BLaER1 (cell line): Measurements from ENCODE around the gene GTPBP1.

Experiments
- H3K27ac ChIP-seq: shearing (Covaris generic); formaldehyde crosslinking; 2 replicates; pipeline ENCODE4 v1.8.1; 2022
- H3K27me3 ChIP-seq: shearing (Covaris generic); formaldehyde crosslinking; 2 replicates; pipeline ENCODE4 v1.8.1; 2022
- H3K36me3 ChIP-seq: shearing (Covaris generic); formaldehyde crosslinking; 2 replicates; pipeline ENCODE4 v1.8.1; 2022
- H3K4me1 ChIP-seq: shearing (Covaris generic); formaldehyde crosslinking; 2 replicates; pipeline ENCODE4 v1.8.1; 2022
- H3K4me2 ChIP-seq: shearing (Covaris generic); formaldehyde crosslinking; 2 replicates; pipeline ENCODE4 v1.8.1; 2022
- H3K4me3 ChIP-seq: shearing (Covaris generic); formaldehyde crosslinking; 2 replicates; pipeline ENCODE4 v1.8.1; 2022
- H3K9ac ChIP-seq: shearing (Covaris generic); formaldehyde crosslinking; 2 replicates; pipeline ENCODE4 v1.8.1; 2022
- H3K9me3 ChIP-seq: shearing (Covaris generic); formaldehyde crosslinking; 2 replicates; pipeline ENCODE4 v1.8.1; 2022
- H4K20me1 ChIP-seq: shearing (Covaris generic); formaldehyde crosslinking; 2 replicates; pipeline ENCODE4 v1.8.1; 2022
- Cebpa-rat ChIP-seq: shearing (Covaris generic); IDR thresholded peaks from 2 replicates; pipeline ENCODE4 v1.8.1; 2022

Gene GTPBP1

GRCh38 chr22:38712486-38713207 lies 6.9 kb downstream of the GTPBP1 start:
- no peak overlapping the region for H3K4me3 ChIP-seq
- no peaks in the 10 kb centered on the region for H3K9me3 ChIP-seq
- no peak for TF ChIP-seq Cebpa-rat
- H3K4me2 ChIP-seq = no peak overlapping the region
- no peak overlapping the region for H3K27ac ChIP-seq
- H3K4me1 ChIP-seq = peaks cover 37% of the 10 kb centered on the region
- no peak overlapping the region for H3K9ac ChIP-seq
- H3K27me3 ChIP-seq = no peaks in the 10 kb centered on the region
- H4K20me1 ChIP-seq = peaks cover 100% of the 10 kb centered on the region
- H3K36me3 ChIP-seq = peaks cover 74% of the 10 kb centered on the region

- H3K27ac ChIP-seq = no peak overlapping the region
- H4K20me1 ChIP-seq = peaks cover 100% of the 10 kb centered on the region
- no peak overlapping the region for H3K9ac ChIP-seq
- TF ChIP-seq Cebpa-rat = no peak
- H3K36me3 ChIP-seq = peaks cover 86% of the 10 kb centered on the region
- H3K4me1 ChIP-seq = peaks cover 24% of the 10 kb centered on the region
- H3K4me3 ChIP-seq = no peak overlapping the region
- no peak overlapping the region for H3K4me2 ChIP-seq
- no peaks in the 10 kb centered on the region for H3K27me3 ChIP-seq
- no peaks in the 10 kb centered on the region for H3K9me3 ChIP-seq
Measured at GRCh38 chr22:38713921-38714320, 8.2 kb downstream of the GTPBP1 start.

- Histone ChIP-seq H3K27ac (no peak overlapping the region), H3K27me3 (no peaks in the 10 kb centered on the region), H3K4me1 (0 out of 2 replicates have a peak, but pooled peaks cover 13% of the 10 kb centered on the region), H3K4me2 (no peak overlapping the region), H3K9ac (no peak overlapping the region), H3K36me3 (peaks cover 88% of the 10 kb centered on the region), H3K9me3 (no peaks in the 10 kb centered on the region), H4K20me1 (peaks cover 96% of the 10 kb centered on the region), H3K4me3 (no peak overlapping the region)
- no peak for TF ChIP-seq Cebpa-rat
Measured at GRCh38 chr22:38715176-38715764, 9.5 kb downstream of the GTPBP1 start.

GRCh38 chr22:38715852-38716251 lies 10.1 kb downstream of the GTPBP1 start:
- Histone ChIP-seq H3K27ac (no peak overlapping the region), H3K9me3 (no peaks in the 10 kb centered on the region), H3K4me2 (no peak overlapping the region), H3K36me3 (peaks cover 88% of the 10 kb centered on the region), H3K9ac (no peak overlapping the region), H3K4me1 (0 out of 2 replicates have a peak, but pooled peaks cover 13% of the 10 kb centered on the region), H4K20me1 (peaks cover 91% of the 10 kb centered on the region), H3K4me3 (no peak overlapping the region), H3K27me3 (no peaks in the 10 kb centered on the region)
- no peak for TF ChIP-seq Cebpa-rat

- H3K9me3 ChIP-seq = no peaks in the 10 kb centered on the region
- no peak for TF ChIP-seq Cebpa-rat
- no peak overlapping the region for H3K9ac ChIP-seq
- H3K27me3 ChIP-seq = no peaks in the 10 kb centered on the region
- no peak overlapping the region for H3K4me2 ChIP-seq
- H3K4me3 ChIP-seq = no peak overlapping the region
- no peak overlapping the region for H3K27ac ChIP-seq
- peaks cover 89% of the 10 kb centered on the region for H3K36me3 ChIP-seq
- 0 out of 2 replicates have a peak, but pooled peaks cover 13% of the 10 kb centered on the region for H3K4me1 ChIP-seq
- peaks cover 88% of the 10 kb centered on the region for H4K20me1 ChIP-seq
Measured at GRCh38 chr22:38716271-38716670, 10.5 kb downstream of the GTPBP1 start.

- H4K20me1 ChIP-seq = peaks cover 88% of the 10 kb centered on the region
- H3K36me3 ChIP-seq = peaks cover 89% of the 10 kb centered on the region
Measured at GRCh38 chr22:38716826-38717225, 11.1 kb downstream of the GTPBP1 start.

GRCh38 chr22:38717244-38717643 lies 11.5 kb downstream of the GTPBP1 start:
- TF ChIP-seq Cebpa-rat = no peak
- H3K9ac ChIP-seq = no peak overlapping the region
- no peak overlapping the region for H3K27ac ChIP-seq
- no peaks in the 10 kb centered on the region for H3K9me3 ChIP-seq
- peaks cover 87% of the 10 kb centered on the region for H3K36me3 ChIP-seq
- no peaks in the 10 kb centered on the region for H3K27me3 ChIP-seq
- H3K4me3 ChIP-seq = no peak overlapping the region
- no peak overlapping the region for H3K4me2 ChIP-seq
- 0 out of 2 replicates have a peak, but pooled peaks cover 12% of the 10 kb centered on the region for H3K4me1 ChIP-seq
- H4K20me1 ChIP-seq = peaks cover 83% of the 10 kb centered on the region

More at GRCh38 chr22:38716826-38717225, 11.1 kb downstream of the GTPBP1 start:
- Histone ChIP-seq H3K27ac (no peak overlapping the region), H3K9ac (no peak overlapping the region), H3K27me3 (no peaks in the 10 kb centered on the region), H3K4me1 (0 out of 2 replicates have a peak, but pooled peaks cover 13% of the 10 kb centered on the region), H3K4me3 (no peak overlapping the region), H3K4me2 (no peak overlapping the region), H3K9me3 (no peaks in the 10 kb centered on the region)
- no peak for TF ChIP-seq Cebpa-rat

- H4K20me1 ChIP-seq = peaks cover 72% of the 10 kb centered on the region
- no peak overlapping the region for H3K4me3 ChIP-seq
- no peak overlapping the region for H3K27ac ChIP-seq
- 0 out of 2 replicates have a peak, but pooled peaks cover under 1% of the 10 kb centered on the region for H3K4me1 ChIP-seq
- no peaks in the 10 kb centered on the region for H3K27me3 ChIP-seq
- no peaks in the 10 kb centered on the region for H3K9me3 ChIP-seq
- peaks cover 87% of the 10 kb centered on the region for H3K36me3 ChIP-seq
- no peak for TF ChIP-seq Cebpa-rat
- H3K9ac ChIP-seq = no peak overlapping the region
- H3K4me2 ChIP-seq = no peak overlapping the region
Measured at GRCh38 chr22:38718414-38718813, 12.7 kb downstream of the GTPBP1 start.

- Histone ChIP-seq H3K27me3 (no peaks in the 10 kb centered on the region), H4K20me1 (peaks cover 65% of the 10 kb centered on the region), H3K4me2 (no peak overlapping the region), H3K4me1 (no peaks in the 10 kb centered on the region), H3K36me3 (peaks cover 95% of the 10 kb centered on the region), H3K27ac (no peak overlapping the region), H3K4me3 (no peak overlapping the region), H3K9ac (no peak overlapping the region), H3K9me3 (no peaks in the 10 kb centered on the region)
- TF ChIP-seq Cebpa-rat = no peak
Measured at GRCh38 chr22:38719196-38719595, 13.5 kb downstream of the GTPBP1 start.

GRCh38 chr22:38720350-38720749 lies 14.6 kb downstream of the GTPBP1 start:
- peaks cover 60% of the 10 kb centered on the region for H4K20me1 ChIP-seq
- no peak for TF ChIP-seq Cebpa-rat
- no peaks in the 10 kb centered on the region for H3K27me3 ChIP-seq
- H3K4me3 ChIP-seq = no peak overlapping the region
- H3K9me3 ChIP-seq = no peaks in the 10 kb centered on the region
- H3K4me2 ChIP-seq = no peak overlapping the region
- H3K4me1 ChIP-seq = no peaks in the 10 kb centered on the region
- no peak overlapping the region for H3K27ac ChIP-seq
- H3K36me3 ChIP-seq = peaks cover 97% of the 10 kb centered on the region
- no peak overlapping the region for H3K9ac ChIP-seq
